Activated CD4-positive, alpha-beta T cell treated with anti-CD3 and anti-CD28 coated beads, Interleukin-2, amount 10 ng/mL, durations not matched to agents 24 days and 14 days (primary cell): ENCODE results near the gene OPRL1. TPM values are rescaled to one million over a fixed set of nuclear protein-coding genes. Genes with fewer than 3 reads are reported as not detected.

ENCODE experiments used
- DNase-seq: peaks from one replicate; pipeline ENCODE4 v3.0.0; 2022
- H3K27ac Mint-ChIP-seq: one replicate; pipeline ENCODE4 v1.8.0; 2022; ENCODE audit warnings: mild to moderate bottlenecking, mixed read lengths
- H3K27me3 Mint-ChIP-seq: one replicate; pipeline ENCODE4 v1.8.0; 2022; ENCODE audit warnings: mixed read lengths
- H3K36me3 Mint-ChIP-seq: one replicate; pipeline ENCODE4 v1.8.0; 2022; ENCODE audit warnings: low read depth, mild to moderate bottlenecking, mixed read lengths
- H3K4me1 Mint-ChIP-seq: one replicate; pipeline ENCODE4 v1.8.0; 2021; ENCODE audit warnings: mixed read lengths
- H3K4me3 Mint-ChIP-seq: one replicate; pipeline ENCODE4 v1.8.0; 2022; ENCODE audit warnings: mild to moderate bottlenecking, moderate library complexity, mixed read lengths
- H3K9me3 Mint-ChIP-seq: one replicate; pipeline ENCODE4 v1.8.0; 2021; ENCODE audit warnings: mixed read lengths
- intact Hi-C: fragments of 100-400 bp; cut with micrococcal nuclease; formaldehyde crosslinking; loops from one replicate; pipeline ENCODE4 v1.15.1; 2023
- total RNA-seq: library from RNA; stranded (reverse); gene quantifications from 2 replicates; pipeline ENCODE4 v1.2.3, GENCODE V29; 2022

Gene OPRL1
- total RNA-seq, 1 donor from 2014 or later: 0.23 TPM

GRCh38 chr20:64056639-64056888 is 23.3 kb upstream of the OPRL1 start:
- peaks cover 4% of the 10 kb centered on the region for H3K27me3 Mint-ChIP-seq
- no peaks in the 10 kb centered on the region for H3K9me3 Mint-ChIP-seq
- no peak overlapping the region for H3K27ac Mint-ChIP-seq
- peaks cover 25% of the 10 kb centered on the region for H3K4me1 Mint-ChIP-seq
- intact Hi-C loops: loop anchor here (2.0 kb wide), 1 partner anchor 18 kb away; no protein-coding TSS in a partner anchor
- H3K4me3 Mint-ChIP-seq: no peak overlapping the region
- DNase-seq: no peak
- H3K36me3 Mint-ChIP-seq: no peaks in the 10 kb centered on the region

DNA sequence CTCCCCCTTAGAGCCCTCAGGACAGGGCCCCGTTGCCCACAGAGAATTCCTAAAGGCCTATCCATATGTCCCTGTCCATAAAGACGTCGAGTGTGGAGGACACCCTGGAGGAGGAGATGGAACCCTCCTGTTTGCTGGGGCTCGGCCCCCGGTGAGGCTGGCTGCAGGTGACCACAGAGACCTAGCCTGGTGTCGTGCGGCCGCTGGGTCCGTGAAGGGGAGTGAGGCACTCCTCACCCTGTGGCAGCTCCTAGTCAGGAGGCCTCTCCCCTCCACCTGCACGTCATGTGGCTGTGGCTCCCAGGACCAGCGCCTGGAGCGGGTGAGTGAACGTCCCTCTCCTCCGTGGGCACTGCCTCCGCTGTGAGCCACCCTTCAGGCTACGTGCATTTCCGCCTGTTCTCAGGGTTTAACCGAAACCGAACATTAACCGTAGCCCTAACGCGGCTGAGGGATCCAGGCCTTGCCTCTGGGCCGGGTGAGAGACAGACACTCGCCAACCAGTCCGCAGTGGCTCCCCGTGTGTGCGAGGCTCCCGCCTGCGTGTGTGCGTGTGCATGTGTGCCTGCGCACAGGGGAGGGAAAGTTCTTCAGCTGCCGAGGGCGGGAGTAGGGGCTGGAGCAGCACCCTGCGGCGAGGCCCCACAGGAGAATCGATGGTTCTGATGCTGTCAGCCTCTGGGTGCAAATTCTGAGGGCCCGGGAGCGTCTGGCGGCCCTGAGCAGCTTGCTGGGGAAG is 22.8 kb upstream of the OPRL1 start:
- Mint-ChIP-seq H3K9me3 (no peaks in the 10 kb centered on the region), H3K36me3 (no peaks in the 10 kb centered on the region), H3K4me1 (peaks cover 28% of the 10 kb centered on the region), H3K27me3 (no peaks in the 10 kb centered on the region), H3K27ac (peak overlapping the region; percentile 87), H3K4me3 (peak overlapping the region; percentile 80)
- DNase-seq: peak; percentile 82
- intact Hi-C loops: loop anchor here (2.0 kb wide), 1 partner anchor 18 kb away; no protein-coding TSS in a partner anchor

DNA sequence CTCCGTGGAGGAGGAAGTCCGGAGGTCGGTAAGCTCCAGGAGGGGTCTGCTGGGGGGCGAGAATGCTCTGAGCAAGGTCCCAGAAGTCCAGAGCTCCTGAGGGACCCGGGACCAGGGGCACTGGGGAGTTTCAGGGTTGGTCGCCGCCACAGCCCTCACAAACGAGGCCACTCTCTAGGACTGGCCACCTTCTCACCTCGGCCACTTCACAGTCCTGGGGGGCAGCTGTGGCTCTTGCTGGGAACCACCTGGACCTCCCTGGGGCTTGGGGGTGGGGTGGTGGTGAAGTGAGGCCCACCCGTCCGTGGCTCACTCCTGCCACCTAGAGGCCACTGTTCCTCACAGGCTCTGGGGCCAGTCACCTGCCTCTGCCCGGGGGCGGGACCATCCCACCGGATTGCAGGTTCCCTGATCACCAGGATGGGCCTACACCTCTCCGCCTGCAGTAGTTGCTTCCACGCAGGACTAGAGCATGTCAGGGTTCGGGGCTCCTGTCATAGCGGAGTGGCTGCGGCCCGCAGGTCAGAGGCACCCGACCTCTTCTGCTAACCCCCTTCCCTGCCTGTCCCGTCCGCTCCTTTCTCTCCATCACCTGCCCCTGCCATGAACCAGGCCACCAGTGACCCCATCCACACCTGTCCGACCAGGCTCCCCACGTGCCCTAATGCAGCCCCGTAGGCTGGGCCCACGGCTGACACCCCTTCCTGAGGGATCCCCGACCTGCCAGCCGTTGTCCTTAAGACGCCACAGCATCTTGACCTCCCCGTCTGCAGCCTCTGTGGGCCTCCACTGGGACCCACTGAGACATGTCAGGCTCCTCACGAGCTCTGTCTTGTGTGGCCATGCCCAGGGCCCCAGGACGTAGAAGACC is 22.0 kb upstream of the OPRL1 start:
- intact Hi-C loops: loop anchor here (2.0 kb wide), 1 partner anchor 19 kb away; no protein-coding TSS in a partner anchor

DNA sequence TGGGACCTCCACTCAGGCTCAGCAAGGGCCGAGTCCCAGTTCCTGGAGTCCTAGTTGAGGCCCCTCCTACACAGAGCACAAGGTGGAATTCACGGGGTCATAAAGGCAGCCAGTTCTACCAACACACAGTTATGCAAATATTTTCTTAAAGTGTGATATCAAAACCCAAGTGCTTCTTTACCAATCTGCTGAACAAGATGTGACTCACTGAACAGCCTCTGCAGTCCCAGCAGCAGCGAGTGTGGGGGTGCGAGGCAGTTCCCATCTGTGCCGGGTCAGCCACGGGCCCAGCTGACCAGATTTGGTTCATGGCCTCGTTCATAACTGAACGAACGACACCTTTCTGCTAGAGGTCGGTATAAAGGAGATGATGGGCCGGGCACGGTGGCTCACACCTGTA is 21.3 kb upstream of the OPRL1 start:
- intact Hi-C loops: no loop called here
- DNase-seq: no peak
- peak overlapping the region; percentile 69 for H3K27ac Mint-ChIP-seq
- H3K4me3 Mint-ChIP-seq: peak overlapping the region; percentile 80
- no peaks in the 10 kb centered on the region for H3K9me3 Mint-ChIP-seq
- H3K4me1 Mint-ChIP-seq: peaks cover 31% of the 10 kb centered on the region
- H3K36me3 Mint-ChIP-seq: no peaks in the 10 kb centered on the region
- H3K27me3 Mint-ChIP-seq: no peaks in the 10 kb centered on the region

More for the DNA sequence above, 22.0 kb upstream of the OPRL1 start:
- peak; percentile 95 for DNase-seq
- peak overlapping the region; percentile 80 for H3K4me3 Mint-ChIP-seq
- H3K27ac Mint-ChIP-seq: peak overlapping the region; percentile 87
- peaks cover 32% of the 10 kb centered on the region for H3K4me1 Mint-ChIP-seq
- no peaks in the 10 kb centered on the region for H3K36me3 Mint-ChIP-seq
- H3K27me3 Mint-ChIP-seq: no peaks in the 10 kb centered on the region
- H3K9me3 Mint-ChIP-seq: no peaks in the 10 kb centered on the region

- intact Hi-C loops: loop anchor here (2.0 to 10.0 kb wide), 5 partner anchors 21 to 525 kb away; partner anchors contain the start of genes ABHD16B, ARFRP1, GMEB2 and PTK6
- H3K4me1 Mint-ChIP-seq: peaks cover 52% of the 10 kb centered on the region
- H3K4me3 Mint-ChIP-seq: peak overlapping the region; percentile 95
- no peak for DNase-seq
- no peaks in the 10 kb centered on the region for H3K9me3 Mint-ChIP-seq
- peaks cover 5% of the 10 kb centered on the region for H3K36me3 Mint-ChIP-seq
- H3K27ac Mint-ChIP-seq: no peak overlapping the region
- H3K27me3 Mint-ChIP-seq: no peaks in the 10 kb centered on the region
These were observed 17.6 kb upstream of the OPRL1 start for GRCh38 chr20:64062276-64062595.

DNA sequence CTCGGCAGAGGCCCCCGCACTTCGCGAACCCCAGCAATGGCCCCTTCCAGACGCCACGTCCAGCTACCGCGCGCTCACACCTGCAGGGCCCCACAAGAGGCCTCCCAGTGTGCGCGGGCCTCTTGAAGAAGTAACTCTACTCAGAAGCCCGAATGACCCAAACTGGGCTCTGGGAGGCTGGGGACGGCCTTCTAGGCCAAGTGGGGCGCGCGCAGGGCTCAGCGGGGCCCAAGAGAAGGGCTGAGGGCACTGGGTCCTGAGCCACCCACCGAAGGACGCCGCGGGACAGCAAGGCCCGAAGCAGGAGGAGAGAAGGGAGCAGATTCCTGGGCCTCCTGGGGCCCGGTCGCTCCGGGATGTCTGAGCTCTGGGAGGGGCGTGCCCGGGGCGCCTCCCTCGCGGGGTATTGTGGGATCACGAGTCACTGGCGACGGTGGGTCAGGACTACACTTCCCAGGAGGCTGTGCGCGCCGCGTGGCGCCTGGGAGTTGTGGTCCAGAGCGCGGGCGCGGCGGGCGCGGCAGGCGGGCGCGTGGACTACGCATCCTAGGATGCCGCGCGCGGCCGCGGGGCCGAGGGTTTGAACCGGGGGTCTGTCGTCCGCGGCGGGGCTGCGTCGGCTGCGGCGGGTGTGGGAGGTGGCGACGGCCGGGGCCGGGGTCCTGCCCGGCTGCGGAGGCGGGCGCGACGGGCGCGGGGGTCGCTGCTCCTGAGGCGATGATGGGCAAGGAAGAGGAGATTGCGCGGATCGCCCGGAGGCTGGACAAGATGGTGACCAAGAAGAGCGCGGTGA is 17.1 kb upstream of the OPRL1 start, which contains the start of gene TCEA2:
Gene TCEA2 (plus strand): TSS at position 603 of the 793 bp plus-strand sequence. CDS start 115 bp downstream, at position 718.
- H3K27me3 Mint-ChIP-seq: no peaks in the 10 kb centered on the region
- no peaks in the 10 kb centered on the region for H3K9me3 Mint-ChIP-seq
- peaks cover 5% of the 10 kb centered on the region for H3K36me3 Mint-ChIP-seq
- H3K27ac Mint-ChIP-seq: peak within 1 kb of the TSS; percentile 91
- peak; percentile 99 for DNase-seq
- peak within 1 kb of the TSS; percentile 95 for H3K4me3 Mint-ChIP-seq
- intact Hi-C loops: loop anchor here (1.0 to 10.0 kb wide), 7 partner anchors 20 to 525 kb away; partner anchors contain the start of genes ABHD16B, ARFRP1, GMEB2 and PTK6
- peaks cover 54% of the 10 kb centered on the region for H3K4me1 Mint-ChIP-seq

GRCh38 chr20:64063389-64064144 is 16.3 kb upstream of the OPRL1 start:
- no peaks in the 10 kb centered on the region for H3K9me3 Mint-ChIP-seq
- H3K27me3 Mint-ChIP-seq: no peaks in the 10 kb centered on the region
- peak overlapping the region; percentile 95 for H3K4me3 Mint-ChIP-seq
- peak overlapping the region; percentile 91 for H3K27ac Mint-ChIP-seq
- intact Hi-C loops: loop anchor here (1.0 to 10.0 kb wide), 7 partner anchors 19 to 526 kb away; partner anchors contain the start of genes ABHD16B, ARFRP1, GMEB2 and PTK6
- peaks cover 50% of the 10 kb centered on the region for H3K4me1 Mint-ChIP-seq
- H3K36me3 Mint-ChIP-seq: peaks cover 5% of the 10 kb centered on the region
- DNase-seq: peak; percentile 81

DNA sequence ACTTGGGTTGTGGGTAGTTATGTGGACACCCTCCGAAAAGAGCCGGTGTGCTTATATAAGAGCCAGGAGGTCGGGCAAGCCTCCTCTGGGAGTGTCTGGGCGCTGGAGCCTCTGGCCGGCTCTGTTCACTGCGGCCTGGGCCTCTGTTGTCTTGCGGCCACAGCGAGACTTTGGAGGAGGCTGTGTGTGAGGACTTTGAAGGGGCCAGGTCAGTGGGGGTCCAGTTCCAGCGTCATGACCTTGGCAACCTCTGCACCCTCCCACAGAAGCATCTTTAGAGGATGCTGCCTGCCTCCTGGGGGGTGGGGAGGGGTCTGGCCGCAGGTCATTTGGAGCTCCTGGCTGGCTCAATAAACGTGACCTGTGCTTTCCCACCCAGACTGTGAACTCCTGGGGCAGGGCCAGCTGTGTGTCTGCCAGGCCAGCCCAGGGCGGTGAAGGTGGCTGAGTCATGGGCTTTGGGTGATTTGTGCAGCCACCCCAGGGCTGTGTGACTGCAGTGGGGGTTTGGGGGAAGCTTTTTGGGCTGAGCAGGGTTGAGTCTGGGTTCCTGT is 15.7 kb upstream of the OPRL1 start:
- peak overlapping the region; percentile 95 for H3K4me3 Mint-ChIP-seq
- intact Hi-C loops: loop anchor here (5.0 to 10.0 kb wide), 4 partner anchors 199 to 527 kb away; partner anchors contain the start of genes ABHD16B, ARFRP1, GMEB2 and PTK6
- H3K4me1 Mint-ChIP-seq: peaks cover 47% of the 10 kb centered on the region
- DNase-seq: no peak
- H3K9me3 Mint-ChIP-seq: no peaks in the 10 kb centered on the region
- H3K27me3 Mint-ChIP-seq: no peaks in the 10 kb centered on the region
- peaks cover 5% of the 10 kb centered on the region for H3K36me3 Mint-ChIP-seq
- peak overlapping the region; percentile 91 for H3K27ac Mint-ChIP-seq

- Mint-ChIP-seq H3K4me1 (peaks cover 47% of the 10 kb centered on the region), H3K4me3 (peak overlapping the region; percentile 76), H3K27ac (peak overlapping the region; percentile 88), H3K9me3 (no peaks in the 10 kb centered on the region), H3K27me3 (no peaks in the 10 kb centered on the region), H3K36me3 (peaks cover 5% of the 10 kb centered on the region)
- DNase-seq: peak; percentile 76
- intact Hi-C loops: loop anchor here (10.0 kb wide), 2 partner anchors 201 to 441 kb away; partner anchors contain the start of genes ABHD16B, GMEB2 and TPD52L2
These were observed 14.6 kb upstream of the OPRL1 start for GRCh38 chr20:64065062-64065973.

GRCh38 chr20:64065974-64066343 is 13.9 kb upstream of the OPRL1 start:
- Mint-ChIP-seq H3K4me1 (peaks cover 47% of the 10 kb centered on the region), H3K27ac (peak overlapping the region; percentile 88), H3K36me3 (peaks cover 5% of the 10 kb centered on the region), H3K9me3 (no peaks in the 10 kb centered on the region), H3K27me3 (no peaks in the 10 kb centered on the region), H3K4me3 (peak overlapping the region; percentile 76)
- intact Hi-C loops: loop anchor here (1.0 to 10.0 kb wide), 3 partner anchors 13 to 441 kb away; partner anchors contain the start of genes ABHD16B, GMEB2, RGS19 and TPD52L2
- peak; percentile 93 for DNase-seq

DNA sequence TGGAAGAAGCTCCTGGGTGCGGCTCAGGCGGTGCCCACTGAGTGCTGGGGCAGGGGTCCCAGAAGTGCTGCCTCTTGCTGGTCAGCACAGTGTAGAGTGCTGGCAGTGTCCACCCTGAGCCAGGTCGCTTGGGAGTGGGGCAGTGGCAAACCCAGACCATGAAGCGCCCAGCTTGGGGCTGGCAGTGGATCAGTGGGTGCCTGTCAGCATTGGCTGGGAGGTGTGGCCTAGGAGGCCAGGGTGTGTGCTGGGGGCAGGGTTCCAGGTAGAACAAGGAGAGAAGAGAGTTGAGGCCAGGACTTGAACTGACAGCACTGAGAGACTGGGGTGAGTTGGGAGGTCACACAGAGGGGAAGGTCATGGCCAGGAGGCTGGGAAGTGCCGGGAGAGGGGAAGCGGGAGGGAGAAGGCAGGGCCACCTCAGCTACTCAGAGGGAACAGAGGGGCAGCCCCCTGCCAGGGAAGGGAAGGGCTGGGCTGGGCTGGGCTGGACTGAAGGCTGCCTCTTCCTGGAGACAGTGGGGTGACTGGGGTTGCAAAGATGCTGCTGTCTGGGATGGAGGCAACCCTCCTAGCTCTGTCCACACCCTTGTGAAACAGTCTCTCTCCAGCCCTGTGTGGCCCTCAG is 12.8 kb upstream of the OPRL1 start:
- Mint-ChIP-seq H3K9me3 (no peaks in the 10 kb centered on the region), H3K36me3 (peaks cover 6% of the 10 kb centered on the region), H3K27ac (peak overlapping the region; percentile 88), H3K27me3 (no peaks in the 10 kb centered on the region), H3K4me3 (peak overlapping the region; percentile 76), H3K4me1 (peaks cover 45% of the 10 kb centered on the region)
- no peak for DNase-seq
- intact Hi-C loops: loop anchor here (10.0 kb wide), 2 partner anchors 202 to 442 kb away; partner anchors contain the start of genes ABHD16B, GMEB2 and TPD52L2
